Naive thymus-derived CD4-positive, alpha-beta T cell (primary cell): ENCODE measurements around the gene DDX10. TPM values are rescaled to one million over a fixed set of nuclear protein-coding genes. Genes with fewer than 3 reads are reported as not detected.

Experiments used
- ATAC-seq: fragments of 150-1000 bp; cut with Tn5 transposase; 2 replicates; pipeline ENCODE4 v1.10.0; 2021; ENCODE audit warnings: mild to moderate bottlenecking, moderate library complexity
- CTCF ChIA-PET: fragments of 350-600 bp; sonication (Branson Sonifier 250); formaldehyde crosslinking; loops from one replicate; lab custom pipeline; 2021; ENCODE audit warnings: antibody characterized with exemption; lab: Charles Lee
- POLR2A ChIA-PET: fragments of 350-600 bp; sonication (Branson Sonifier 250); formaldehyde crosslinking; loops from one replicate; lab custom pipeline; 2021; ENCODE audit warnings: antibody characterized with exemption, inconsistent platforms; lab: Charles Lee
- DNase-seq, 9 donors: peaks; one replicate each; pipeline versions ENCODE4 v3.0.0 to v3.0.0-alpha.2; 2020 to 2022; ENCODE audit warnings: mixed read lengths in 1 of 9
- H3K27ac ChIP-seq: one replicate; pipeline ENCODE4 v1.7.0; 2013; ENCODE audit warnings: mild to moderate bottlenecking, low read depth, low read length, moderate library complexity
- H3K27me3 ChIP-seq, 2 donors: one replicate each; pipeline ENCODE4 v1.7.0; 2013; ENCODE audit warnings: low read length in 2 of 2, mild to moderate bottlenecking in 2 of 2, moderate library complexity in 2 of 2; ENCODE audit not compliant: control insufficient read depth in 2 of 2, insufficient read depth in 2 of 2
- H3K36me3 ChIP-seq, 3 experiments: 1 replicate in 2 of 3; 2 replicates in 1 of 3; pipeline ENCODE4 v1.7.0; 2013; ENCODE audit warnings: low read length in 3 of 3, mild to moderate bottlenecking in 3 of 3, moderate library complexity in 1 of 3; ENCODE audit not compliant: insufficient read depth in 3 of 3, control insufficient read depth in 2 of 3
- H3K4me1 ChIP-seq, 2 donors: one replicate each; pipeline ENCODE4 v1.7.0; 2013; ENCODE audit warnings: low read length in 2 of 2, mild to moderate bottlenecking in 2 of 2, moderate library complexity in 1 of 2; ENCODE audit not compliant: control insufficient read depth in 2 of 2, insufficient read depth in 2 of 2
- H3K4me3 ChIP-seq: 2 replicates; pipeline ENCODE4 v1.7.0; 2013; ENCODE audit warnings: mild to moderate bottlenecking, low read length
- H3K9me3 ChIP-seq, 3 experiments: 1 replicate in 2 of 3; 2 replicates in 1 of 3; pipeline ENCODE4 v1.7.0; 2013; ENCODE audit warnings: low read length in 3 of 3; ENCODE audit not compliant: control insufficient read depth in 2 of 3
- H3K27ac Mint-ChIP-seq, 9 donors: one replicate each; pipeline ENCODE4 v1.8.0; 2020 to 2022; ENCODE audit warnings: mixed read lengths in 9 of 9, mild to moderate bottlenecking in 8 of 9, moderate library complexity in 5 of 9, inconsistent platforms in 2 of 9
- H3K27me3 Mint-ChIP-seq, 5 donors: one replicate each; pipeline ENCODE4 v1.8.0; 2021 to 2022; ENCODE audit warnings: mixed read lengths in 5 of 5, mild to moderate bottlenecking in 1 of 5
- H3K36me3 Mint-ChIP-seq, 5 donors: one replicate each; pipeline ENCODE4 v1.8.0; 2020 to 2022; ENCODE audit warnings: mixed read lengths in 5 of 5, mild to moderate bottlenecking in 3 of 5, inconsistent platforms in 1 of 5
- H3K4me1 Mint-ChIP-seq, 7 donors: one replicate each; pipeline ENCODE4 v1.8.0; 2020 to 2022; ENCODE audit warnings: mixed read lengths in 7 of 7, mild to moderate bottlenecking in 3 of 7, inconsistent platforms in 1 of 7
- H3K4me3 Mint-ChIP-seq, 10 donors: one replicate each; pipeline ENCODE4 v1.8.0; 2020 to 2022; ENCODE audit warnings: mild to moderate bottlenecking in 10 of 10, mixed read lengths in 10 of 10, moderate library complexity in 6 of 10, inconsistent platforms in 2 of 10
- H3K9me3 Mint-ChIP-seq, 11 donors: one replicate each; pipeline ENCODE4 v1.8.0; 2020 to 2022; ENCODE audit warnings: mixed read lengths in 11 of 11, mild to moderate bottlenecking in 4 of 11, inconsistent platforms in 1 of 11, moderate library complexity in 1 of 11
- intact Hi-C, 2 donors: fragments of 100-400 bp; cut with micrococcal nuclease; formaldehyde crosslinking; loops; one replicate each; pipeline ENCODE4 v1.15.1; 2023
- polyA plus RNA-seq, 2 donors: library from polyadenylated mRNA; unstranded; fragments of 300-500 nt; fragmentation: Illumina TruSeq; gene quantifications; one replicate each; pipeline ENCODE4 v1.2.3, GENCODE V29; 2021
- total RNA-seq, 6 experiments: library from RNA in 5 of 6; stranded (reverse) in 5 of 6; gene quantifications; 1 replicate in 5 of 6; 2 replicates in 1 of 6; pipeline ENCODE4 v1.2.3 and lab custom pipeline; 2021 to 2026

The DDX10 gene
- total and polyA plus RNA-seq, 7 experiments from 2014 or later, result 14.8 to 34.6 (median 22.4) TPM

DNA sequence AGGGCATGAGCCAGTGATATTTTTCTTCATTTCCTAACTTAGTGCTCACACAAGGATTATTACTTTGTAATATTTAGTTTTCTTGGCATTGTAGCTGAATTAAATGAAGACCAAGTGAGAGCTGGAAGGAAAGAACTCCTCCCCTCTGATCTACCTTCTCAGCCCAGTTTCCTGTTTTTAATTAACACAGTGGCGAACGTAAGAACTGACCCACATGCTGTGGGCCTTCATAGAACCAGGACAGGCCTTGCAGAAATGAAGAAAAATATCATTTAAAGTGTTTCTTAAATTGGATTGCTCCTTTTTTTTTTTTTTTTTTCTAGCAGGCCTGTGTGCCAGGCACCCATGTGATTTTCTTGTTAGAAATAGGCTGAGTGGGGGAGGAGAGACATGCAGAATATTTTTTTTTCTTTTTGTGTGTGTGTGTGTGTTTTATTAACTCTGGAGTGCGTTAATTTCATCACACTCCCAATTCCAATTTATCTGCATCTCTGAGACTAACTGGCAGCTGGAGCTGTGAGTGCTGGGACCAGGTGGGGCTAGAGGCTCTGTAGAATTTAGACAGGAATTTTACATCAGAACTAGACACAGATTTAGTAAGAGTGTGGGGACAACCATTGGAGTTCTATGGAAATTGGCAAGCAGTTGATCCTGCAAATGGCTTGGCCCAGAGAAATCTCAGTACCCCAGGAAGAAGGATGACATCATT lies 320.5 kb downstream of the DDX10 start:
- H3K9me3 Mint-ChIP-seq, result peaks cover 0 to 11% (median 0%) of the 10 kb centered on the region in 11 donors
- Histone ChIP-seq H3K4me3 (no peak overlapping the region), H3K9me3 (no peaks in the 10 kb centered on the region), H3K27ac (no peak overlapping the region), H3K27me3 (no peaks in the 10 kb centered on the region), H3K4me1 (no peaks in the 10 kb centered on the region), H3K36me3 (no peaks in the 10 kb centered on the region)
- no peaks in the 10 kb centered on the region for H3K4me1 Mint-ChIP-seq
- ATAC-seq (no peak), DNase-seq (no peak)
- no peak overlapping the region for H3K4me3 Mint-ChIP-seq
- intact Hi-C loops, result no loop called here
- ChIA-PET POLR2A (no interaction called here), CTCF (interaction anchor here (0.7 kb wide), 1 partner anchor 59 kb away, joined by 3 read pairs; no protein-coding TSS in a partner anchor)
- peaks cover 0 to 16% (median 0%) of the 10 kb centered on the region in 5 donors for H3K27me3 Mint-ChIP-seq
- H3K27ac Mint-ChIP-seq, result no peak overlapping the region
- H3K36me3 Mint-ChIP-seq, result no peaks in the 10 kb centered on the region

DNA sequence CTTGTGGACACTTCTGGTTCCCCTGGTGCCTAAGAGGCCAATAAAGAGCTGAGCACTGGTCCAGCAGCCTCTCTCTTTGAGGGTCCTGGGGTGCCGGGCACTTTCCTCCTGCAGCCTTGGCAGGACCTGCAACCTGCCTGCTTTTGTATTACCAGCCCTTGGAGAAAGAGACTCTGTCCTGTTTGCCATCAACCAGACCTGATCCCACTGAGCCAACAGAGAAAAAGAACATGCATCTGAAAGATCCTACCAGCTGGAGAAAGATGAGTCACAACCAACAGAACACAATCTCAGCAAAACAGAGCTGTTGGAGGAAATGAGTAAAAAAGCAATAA lies 321.0 kb downstream of the DDX10 start:
- DNase-seq, result no peak
- Histone ChIP-seq H3K4me1 (no peaks in the 10 kb centered on the region), H3K36me3 (no peaks in the 10 kb centered on the region), H3K27ac (no peak overlapping the region), H3K27me3 (no peaks in the 10 kb centered on the region), H3K9me3 (no peaks in the 10 kb centered on the region), H3K4me3 (no peak overlapping the region)
- Mint-ChIP-seq H3K27ac (no peak overlapping the region), H3K9me3 (peaks cover 0 to 13% (median 0%) of the 10 kb centered on the region in 11 donors), H3K27me3 (peaks cover 0 to 16% (median 0%) of the 10 kb centered on the region in 5 donors), H3K36me3 (no peaks in the 10 kb centered on the region), H3K4me3 (no peak overlapping the region), H3K4me1 (no peaks in the 10 kb centered on the region)
- ChIA-PET CTCF (no interaction called here), POLR2A (no interaction called here)
- ATAC-seq, result no peak
- intact Hi-C loops, result no loop called here

Other genes starting within 250 kb of the DDX10 start
- 1 to 10 TPM in 2 of 5 experiments, under 1 TPM in 3; 0.27 to 1.5 (median 0.51) TPM for gene C11orf65, start 197.5 kb upstream of the DDX10 start, total RNA-seq
- gene C11orf65, start 197.5 kb upstream of the DDX10 start, polyA plus RNA-seq, result 1 to 10 TPM in 1 of 2 donors, under 1 TPM in 1; 0.61 to 2.0 TPM
- gene POGLUT3, start 166.7 kb upstream of the DDX10 start, total RNA-seq, result 10 to 100 TPM in 1 of 5 experiments, 1 to 10 TPM in 4; 5.7 to 15.7 (median 9.4) TPM
- 10 to 100 TPM in 1 of 2 donors, 1 to 10 TPM in 1; 10.0 to 10.3 TPM for gene POGLUT3, start 166.7 kb upstream of the DDX10 start, polyA plus RNA-seq
- gene EXPH5, start 71.3 kb upstream of the DDX10 start, total RNA-seq, result 1 to 10 TPM; 1.9 to 8.3 (median 5.9) TPM
- 1 to 10 TPM in 1 of 2 donors, under 1 TPM in 1; 0.90 to 2.0 TPM for gene EXPH5, start 71.3 kb upstream of the DDX10 start, polyA plus RNA-seq